CD4-positive, CD25-positive, alpha-beta regulatory T cell (primary cell): ENCODE measurements around the gene EIF1AD. TPM values are rescaled to one million over a fixed set of nuclear protein-coding genes. Genes with fewer than 3 reads are reported as not detected.

Source experiments
- ATAC-seq, 2 donors: fragments of 150-1000 bp; cut with Tn5 transposase; one replicate each; pipeline ENCODE4 v1.10.0; 2021; ENCODE audit warnings: low read depth in 2 of 2, moderate number of reproducible peaks in 2 of 2, moderate library complexity in 1 of 2
- DNase-seq, 3 donors: peaks; one replicate each; pipeline versions ENCODE4 v3.0.0 to v3.0.0-alpha.2; 2012 to 2022; ENCODE audit warnings: mixed read lengths in 1 of 3
- H3K27ac ChIP-seq: one replicate; pipeline ENCODE4 v1.7.0; 2013; ENCODE audit warnings: mild to moderate bottlenecking, low read length; ENCODE audit not compliant: insufficient read depth, poor library complexity, severe bottlenecking
- H3K27me3 ChIP-seq: one replicate; pipeline ENCODE4 v1.7.0; 2013; ENCODE audit warnings: low read length; ENCODE audit not compliant: control insufficient read depth, insufficient read depth
- H3K36me3 ChIP-seq: one replicate; pipeline ENCODE4 v1.7.0; 2013; ENCODE audit warnings: mild to moderate bottlenecking, low read length, moderate library complexity; ENCODE audit not compliant: control insufficient read depth, insufficient read depth
- H3K4me1 ChIP-seq: 2 replicates; pipeline ENCODE4 v1.7.0; 2013; ENCODE audit warnings: mild to moderate bottlenecking, low read length; ENCODE audit not compliant: insufficient read depth, control insufficient read depth, poor library complexity, severe bottlenecking
- H3K4me3 ChIP-seq: one replicate; pipeline ENCODE4 v1.7.0; 2013; ENCODE audit warnings: low read depth, mild to moderate bottlenecking, low read length, moderate library complexity
- H3K9me3 ChIP-seq, 2 experiments: 1 replicate in 1 of 2; 2 replicates in 1 of 2; pipeline ENCODE4 v1.7.0; 2013; ENCODE audit warnings: low read length in 2 of 2, mild to moderate bottlenecking in 1 of 2, moderate library complexity in 1 of 2; ENCODE audit not compliant: control insufficient read depth in 2 of 2
- H3K27ac Mint-ChIP-seq, 3 donors: one replicate each; pipeline ENCODE4 v1.8.0; 2020 to 2022; ENCODE audit warnings: mild to moderate bottlenecking in 3 of 3, mixed read lengths in 3 of 3, moderate library complexity in 2 of 3
- H3K27me3 Mint-ChIP-seq: one replicate; pipeline ENCODE4 v1.8.0; 2022; ENCODE audit warnings: mild to moderate bottlenecking, mixed read lengths
- H3K36me3 Mint-ChIP-seq: one replicate; pipeline ENCODE4 v1.8.0; 2020; ENCODE audit warnings: mixed read lengths
- H3K4me1 Mint-ChIP-seq, 4 donors: one replicate each; pipeline ENCODE4 v1.8.0; 2020 to 2022; ENCODE audit warnings: mixed read lengths in 4 of 4, mild to moderate bottlenecking in 1 of 4
- H3K4me3 Mint-ChIP-seq, 4 donors: one replicate each; pipeline ENCODE4 v1.8.0; 2020 to 2022; ENCODE audit warnings: mild to moderate bottlenecking in 4 of 4, mixed read lengths in 4 of 4, moderate library complexity in 3 of 4
- H3K9me3 Mint-ChIP-seq, 7 donors: one replicate each; pipeline ENCODE4 v1.8.0; 2020 to 2022; ENCODE audit warnings: mixed read lengths in 7 of 7, mild to moderate bottlenecking in 3 of 7, moderate library complexity in 2 of 7
- polyA plus RNA-seq, 4 donors: library from polyadenylated mRNA; unstranded; fragments of 300-500 nt; fragmentation: Illumina TruSeq; gene quantifications; one replicate each; pipeline ENCODE4 v1.2.3, GENCODE V29; 2021
- total RNA-seq: library from RNA; stranded (reverse); gene quantifications from one replicate; pipeline ENCODE4 v1.2.3, GENCODE V29; 2022

The EIF1AD gene
- total and polyA plus RNA-seq, 5 donors from 2014 or later = 16.7 to 61.3 (median 19.7) TPM

GRCh38 chr11:65947603-65948125 lies 54.3 kb downstream of the EIF1AD start:
- Mint-ChIP-seq H3K27me3 (peaks cover 5% of the 10 kb centered on the region), H3K36me3 (no peaks in the 10 kb centered on the region), H3K4me1 (peaks cover 0 to 3% (median 0%) of the 10 kb centered on the region in 4 donors), H3K27ac (no peak overlapping the region), H3K4me3 (no peak overlapping the region), H3K9me3 (no peaks in the 10 kb centered on the region)
- no peak for ATAC-seq
- Histone ChIP-seq H3K4me1 (no peaks in the 10 kb centered on the region), H3K4me3 (no peak overlapping the region), H3K9me3 (no peaks in the 10 kb centered on the region), H3K36me3 (no peaks in the 10 kb centered on the region), H3K27ac (no peak overlapping the region), H3K27me3 (no peaks in the 10 kb centered on the region)
- no peak for DNase-seq

DNA sequence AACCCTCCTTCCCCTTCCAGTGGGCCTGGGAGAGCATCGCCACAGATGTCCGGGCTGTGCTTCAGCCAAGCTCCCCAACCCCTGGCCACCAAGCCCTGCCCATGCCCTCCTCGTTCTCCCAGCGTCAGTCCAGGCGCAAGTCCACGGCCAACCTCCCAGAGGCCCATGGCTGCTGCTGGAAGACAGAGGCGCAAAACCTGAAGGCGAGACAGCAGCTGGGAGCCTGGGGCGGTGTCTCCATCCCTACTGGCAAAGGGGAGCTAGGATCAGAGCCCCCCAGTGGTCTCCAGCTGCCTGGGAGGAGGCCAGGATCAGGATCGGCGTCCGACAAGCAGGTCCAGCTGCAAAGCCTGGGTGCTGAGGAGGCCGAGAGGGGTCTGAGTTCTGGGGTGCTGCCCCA lies 54.8 kb downstream of the EIF1AD start:
- no peak overlapping the region for H3K27ac ChIP-seq
- H3K36me3 Mint-ChIP-seq = no peaks in the 10 kb centered on the region
- no peak for DNase-seq
- peaks cover 5% of the 10 kb centered on the region for H3K27me3 Mint-ChIP-seq
- no peak overlapping the region for H3K4me3 ChIP-seq
- no peaks in the 10 kb centered on the region for H3K27me3 ChIP-seq
- no peaks in the 10 kb centered on the region for H3K9me3 ChIP-seq
- no peaks in the 10 kb centered on the region for H3K4me1 ChIP-seq
- ATAC-seq = no peak
- no peaks in the 10 kb centered on the region for H3K9me3 Mint-ChIP-seq
- H3K4me3 Mint-ChIP-seq = no peak overlapping the region
- H3K4me1 Mint-ChIP-seq = peaks cover 0 to 3% (median 0%) of the 10 kb centered on the region in 4 donors
- H3K36me3 ChIP-seq = no peaks in the 10 kb centered on the region
- no peak overlapping the region for H3K27ac Mint-ChIP-seq

DNA sequence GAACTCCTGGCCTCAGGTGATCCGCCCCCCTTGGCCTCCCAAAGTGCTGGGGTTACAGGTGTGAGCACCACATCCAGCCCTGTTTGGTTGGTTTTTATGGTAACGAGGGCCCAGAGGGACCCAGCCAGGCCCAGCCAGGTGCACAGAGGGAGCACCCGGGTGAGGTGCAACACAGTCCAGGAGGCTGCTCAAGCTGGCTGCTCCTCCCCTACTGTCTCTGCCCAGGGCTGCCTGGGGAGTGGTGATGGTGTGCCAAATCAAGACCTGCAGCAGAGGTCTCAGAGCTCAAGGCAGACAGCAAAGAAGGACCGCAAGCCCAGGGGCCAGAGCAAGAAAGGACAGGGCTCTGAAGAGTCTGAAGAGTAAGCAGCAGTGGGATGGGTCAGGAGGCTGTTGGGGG lies 55.3 kb downstream of the EIF1AD start:
- Mint-ChIP-seq H3K27me3 (peaks cover 5% of the 10 kb centered on the region), H3K36me3 (no peaks in the 10 kb centered on the region), H3K9me3 (no peaks in the 10 kb centered on the region), H3K27ac (no peak overlapping the region), H3K4me1 (peaks cover 0 to 3% (median 0%) of the 10 kb centered on the region in 4 donors), H3K4me3 (no peak overlapping the region)
- H3K27me3 ChIP-seq = no peaks in the 10 kb centered on the region
- no peak overlapping the region for H3K4me3 ChIP-seq
- no peaks in the 10 kb centered on the region for H3K36me3 ChIP-seq
- no peaks in the 10 kb centered on the region for H3K4me1 ChIP-seq
- H3K27ac ChIP-seq = no peak overlapping the region
- ATAC-seq = no peak
- no peak for DNase-seq
- H3K9me3 ChIP-seq = no peaks in the 10 kb centered on the region

Other genes with a start within 250 kb of the EIF1AD start
- gene AP5B1, start 221.2 kb downstream of the EIF1AD start, total RNA-seq = 16.8 TPM
- 10 to 100 TPM in 1 of 4 donors, 1 to 10 TPM in 3; 7.6 to 10.8 (median 9.5) TPM for gene AP5B1, start 221.2 kb downstream of the EIF1AD start, polyA plus RNA-seq
- gene OVOL1, start 215.1 kb downstream of the EIF1AD start, total RNA-seq = not detected
- gene OVOL1, start 215.1 kb downstream of the EIF1AD start, polyA plus RNA-seq = not detected
- 0.44 TPM for gene SNX32, start 168.2 kb downstream of the EIF1AD start, total RNA-seq
- 1 to 10 TPM in 1 of 4 donors, under 1 TPM in 3; 0.32 to 1.3 (median 0.48) TPM for gene SNX32, start 168.2 kb downstream of the EIF1AD start, polyA plus RNA-seq
- 737 TPM for gene CFL1, start 144.0 kb downstream of the EIF1AD start, total RNA-seq
- gene CFL1, start 144.0 kb downstream of the EIF1AD start, polyA plus RNA-seq = 1,000 to 10,000 TPM; 2,250 to 3,209 (median 2,591) TPM
- 51.1 TPM for gene MUS81, start 141.7 kb downstream of the EIF1AD start, total RNA-seq
- gene MUS81, start 141.7 kb downstream of the EIF1AD start, polyA plus RNA-seq = 10 to 100 TPM; 22.7 to 24.6 (median 23.6) TPM
- 5.8 TPM for gene EFEMP2, start 129.4 kb downstream of the EIF1AD start, total RNA-seq
- gene EFEMP2, start 129.4 kb downstream of the EIF1AD start, polyA plus RNA-seq = under 1 TPM; 0.21 to 0.36 (median 0.29) TPM
- 12.4 TPM for gene CTSW, start 122.3 kb downstream of the EIF1AD start, total RNA-seq
- gene CTSW, start 122.3 kb downstream of the EIF1AD start, polyA plus RNA-seq = 10 to 100 TPM in 3 of 4 donors, 1 to 10 TPM in 1; 3.5 to 35.9 (median 16.9) TPM
- 29.8 TPM for gene FIBP, start 113.7 kb downstream of the EIF1AD start, total RNA-seq
- gene FIBP, start 113.7 kb downstream of the EIF1AD start, polyA plus RNA-seq = 10 to 100 TPM; 71.0 to 81.7 (median 72.7) TPM
- gene CCDC85B, start 111.5 kb downstream of the EIF1AD start, total RNA-seq = 20.7 TPM
- 10 to 100 TPM; 58.7 to 74.0 (median 63.2) TPM for gene CCDC85B, start 111.5 kb downstream of the EIF1AD start, polyA plus RNA-seq
- 2.7 TPM for gene FOSL1, start 101.8 kb downstream of the EIF1AD start, total RNA-seq
- not detected for gene FOSL1, start 101.8 kb downstream of the EIF1AD start, polyA plus RNA-seq
- 21.6 TPM for gene C11orf68, start 83.1 kb downstream of the EIF1AD start, total RNA-seq
- 10 to 100 TPM; 65.8 to 90.7 (median 85.0) TPM for gene C11orf68, start 83.1 kb downstream of the EIF1AD start, polyA plus RNA-seq
- 82.8 TPM for gene DRAP1, start 82.7 kb downstream of the EIF1AD start, total RNA-seq
- 100 to 1,000 TPM in 2 of 4 donors, 10 to 100 TPM in 2; 78.2 to 106 (median 91.4) TPM for gene DRAP1, start 82.7 kb downstream of the EIF1AD start, polyA plus RNA-seq
- not detected for gene TSGA10IP, start 56.7 kb downstream of the EIF1AD start, total RNA-seq
- gene TSGA10IP, start 56.7 kb downstream of the EIF1AD start, polyA plus RNA-seq = not detected
- gene SART1, start 40.4 kb downstream of the EIF1AD start, total RNA-seq = 94.0 TPM
- 10 to 100 TPM; 15.8 to 22.7 (median 19.8) TPM for gene SART1, start 40.4 kb downstream of the EIF1AD start, polyA plus RNA-seq
- 41.8 TPM for gene BANF1, start 346 bp upstream of the EIF1AD start, total RNA-seq
- gene BANF1, start 346 bp upstream of the EIF1AD start, polyA plus RNA-seq = 100 to 1,000 TPM; 134 to 170 (median 148) TPM
- gene CST6, start 9.9 kb upstream of the EIF1AD start, total RNA-seq = not detected
- gene CST6, start 9.9 kb upstream of the EIF1AD start, polyA plus RNA-seq = not detected
- gene CATSPER1, start 24.3 kb upstream of the EIF1AD start, total RNA-seq = not detected
- not detected for gene CATSPER1, start 24.3 kb upstream of the EIF1AD start, polyA plus RNA-seq
- not detected for gene GAL3ST3, start 47.0 kb upstream of the EIF1AD start, total RNA-seq
- gene GAL3ST3, start 47.0 kb upstream of the EIF1AD start, polyA plus RNA-seq = not detected
- 172 TPM for gene SF3B2, start 50.2 kb upstream of the EIF1AD start, total RNA-seq
- gene SF3B2, start 50.2 kb upstream of the EIF1AD start, polyA plus RNA-seq = 10 to 100 TPM; 67.6 to 79.7 (median 75.2) TPM
- 306 TPM for gene PACS1, start 68.1 kb upstream of the EIF1AD start, total RNA-seq
- 10 to 100 TPM; 43.8 to 57.8 (median 47.1) TPM for gene PACS1, start 68.1 kb upstream of the EIF1AD start, polyA plus RNA-seq